AG09319 (cell line): ENCODE measurements around the gene SORL1.

Source experiments
- DNase-seq: peaks from one replicate; pipeline ENCODE4 v3.0.0-alpha.2; 2010; ENCODE audit warnings: low read depth; ENCODE audit errors: extremely low read depth
- TF ChIP-seq, protein P1 (sequence below): IDR thresholded peaks from 2 replicates; pipeline ENCODE4 v1.5.1; 2011; ENCODE audit warnings: low read depth, mild to moderate bottlenecking, inconsistent platforms, low read length, moderate library complexity

The SORL1 gene

DNA sequence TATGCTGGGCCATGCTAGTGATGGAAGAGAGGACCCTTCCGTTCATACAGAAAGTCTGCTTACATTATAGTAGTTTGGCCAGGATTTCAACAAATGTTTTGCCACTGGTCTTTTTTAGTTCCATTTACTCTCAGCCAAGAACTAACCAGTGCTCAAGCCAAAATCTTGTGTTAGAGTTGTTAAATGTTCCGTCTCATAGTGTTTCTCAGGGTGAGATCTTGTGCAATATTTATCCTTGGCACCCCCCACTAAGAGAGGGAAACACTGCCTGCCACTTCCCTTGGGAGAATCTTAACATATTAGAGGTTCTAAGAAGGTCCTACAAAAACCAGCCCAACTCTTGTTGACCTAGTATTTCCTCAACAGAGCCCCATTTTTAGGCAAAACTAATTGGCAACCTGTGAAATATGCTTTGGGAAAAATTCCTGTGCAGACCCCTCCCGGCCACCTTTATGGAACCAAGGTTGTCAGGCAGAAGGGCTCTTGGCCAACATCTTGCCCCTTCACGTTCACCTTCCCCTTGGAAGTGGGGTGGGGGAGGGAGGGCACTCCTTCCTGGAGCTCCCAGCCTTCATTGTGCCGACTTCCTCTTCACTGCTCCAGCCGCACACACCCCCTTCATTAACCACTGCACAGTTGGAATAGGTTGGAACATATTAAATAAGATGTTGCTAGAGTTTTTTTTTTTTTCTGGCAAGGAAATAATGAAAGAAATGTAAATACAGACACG lies 173.8 kb downstream of the SORL1 start:
- TF ChIP-seq, protein P1, sequence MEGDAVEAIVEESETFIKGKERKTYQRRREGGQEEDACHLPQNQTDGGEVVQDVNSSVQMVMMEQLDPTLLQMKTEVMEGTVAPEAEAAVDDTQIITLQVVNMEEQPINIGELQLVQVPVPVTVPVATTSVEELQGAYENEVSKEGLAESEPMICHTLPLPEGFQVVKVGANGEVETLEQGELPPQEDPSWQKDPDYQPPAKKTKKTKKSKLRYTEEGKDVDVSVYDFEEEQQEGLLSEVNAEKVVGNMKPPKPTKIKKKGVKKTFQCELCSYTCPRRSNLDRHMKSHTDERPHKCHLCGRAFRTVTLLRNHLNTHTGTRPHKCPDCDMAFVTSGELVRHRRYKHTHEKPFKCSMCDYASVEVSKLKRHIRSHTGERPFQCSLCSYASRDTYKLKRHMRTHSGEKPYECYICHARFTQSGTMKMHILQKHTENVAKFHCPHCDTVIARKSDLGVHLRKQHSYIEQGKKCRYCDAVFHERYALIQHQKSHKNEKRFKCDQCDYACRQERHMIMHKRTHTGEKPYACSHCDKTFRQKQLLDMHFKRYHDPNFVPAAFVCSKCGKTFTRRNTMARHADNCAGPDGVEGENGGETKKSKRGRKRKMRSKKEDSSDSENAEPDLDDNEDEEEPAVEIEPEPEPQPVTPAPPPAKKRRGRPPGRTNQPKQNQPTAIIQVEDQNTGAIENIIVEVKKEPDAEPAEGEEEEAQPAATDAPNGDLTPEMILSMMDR: no peak

DNA sequence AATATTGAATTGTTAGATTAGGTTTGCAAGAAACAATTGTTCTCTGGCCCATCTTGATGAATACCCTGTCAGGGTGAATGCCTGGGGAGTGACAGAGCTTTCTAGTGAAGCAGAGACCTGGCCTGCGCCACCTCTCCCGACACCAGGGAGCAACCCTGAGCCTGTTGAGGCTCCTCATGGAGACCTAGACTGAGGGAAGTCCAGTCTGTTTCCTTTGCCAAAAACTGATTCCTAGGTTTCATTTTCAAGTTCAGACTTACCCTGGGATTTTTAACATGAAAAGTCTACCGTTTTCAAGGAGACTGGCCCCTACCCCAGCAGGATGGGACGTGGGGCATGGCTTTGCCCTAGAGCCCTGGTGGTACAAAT lies 174.4 kb downstream of the SORL1 start:
- DNase-seq: no peak
- TF ChIP-seq, protein P1: no peak

More for the DNA sequence above, 173.8 kb downstream of the SORL1 start:
- DNase-seq: no peak

- no peak for DNase-seq
- TF ChIP-seq, protein P1: no peak
Observed at GRCh38 chr11:121626980-121627379, 174.9 kb downstream of the SORL1 start.

DNA sequence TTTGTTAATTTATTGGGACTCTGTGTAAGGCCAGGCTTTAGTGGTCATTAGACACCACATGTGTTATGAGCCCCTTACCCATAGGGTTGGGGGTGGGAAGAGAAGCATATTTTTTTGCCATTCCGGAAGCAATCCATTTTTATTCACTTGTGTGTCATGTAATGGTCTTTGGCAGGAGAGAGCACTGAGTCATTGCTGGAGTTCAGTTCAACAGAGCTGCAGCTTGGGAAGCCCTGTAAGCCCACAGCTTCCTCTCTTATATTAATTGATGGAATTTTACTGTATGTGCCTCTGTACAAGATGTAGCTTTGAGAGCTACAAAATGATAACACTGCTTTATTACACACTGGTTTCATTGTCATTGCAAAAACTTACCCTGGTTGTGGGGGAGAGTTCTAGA lies 177.9 kb downstream of the SORL1 start:
- DNase-seq: no peak
- TF ChIP-seq, protein P1: no peak

GRCh38 chr11:121631456-121631855 lies 179.3 kb downstream of the SORL1 start:
- no peak for DNase-seq

DNA sequence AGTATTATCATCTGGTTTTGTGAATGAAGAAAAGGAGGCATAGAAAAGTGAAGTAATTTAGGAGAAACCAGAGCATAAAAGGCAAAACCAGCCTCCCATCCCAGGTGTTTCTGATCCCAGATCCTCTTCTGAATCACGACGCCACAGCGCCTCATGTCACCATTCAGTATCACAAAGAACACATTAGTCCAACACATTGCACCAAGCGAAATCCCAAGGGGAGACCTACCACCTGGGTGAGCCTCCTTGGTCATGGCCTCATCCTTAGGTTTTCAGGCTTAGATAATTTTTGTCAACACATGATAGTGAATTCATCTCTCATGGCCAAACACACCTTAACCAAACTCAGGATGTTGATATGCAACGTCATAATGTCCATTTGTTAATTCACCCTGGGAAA lies 182.2 kb downstream of the SORL1 start:
- TF ChIP-seq, protein P1: no peak
- no peak for DNase-seq

More at GRCh38 chr11:121631456-121631855, 179.3 kb downstream of the SORL1 start:
- TF ChIP-seq, protein P1: no peak

DNA sequence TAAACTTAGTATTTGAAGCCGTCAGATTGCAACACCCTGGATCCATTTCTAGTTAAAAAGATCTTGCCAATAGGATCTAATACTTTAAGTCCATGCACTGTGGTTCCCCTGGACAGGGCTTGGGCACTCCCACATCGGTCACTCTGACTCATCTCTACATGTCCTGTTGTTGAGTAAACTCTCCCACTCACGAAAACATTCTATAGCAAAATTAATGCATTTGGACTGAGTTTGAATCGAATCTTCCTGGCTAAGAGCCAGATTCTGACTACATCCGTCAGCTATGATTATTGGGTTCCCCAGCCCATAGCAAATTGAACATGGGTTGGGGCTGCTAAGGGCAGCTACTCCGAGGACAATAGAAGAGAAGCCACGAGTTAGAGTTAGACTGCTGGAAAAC lies 182.8 kb downstream of the SORL1 start:
- DNase-seq: peak; percentile 75
- TF ChIP-seq, protein P1: no peak
